Left renal pelvis (tissue), 4 donors: Measurements from ENCODE around the gene GSTM3. TPM values are rescaled to one million over a fixed set of nuclear protein-coding genes. Genes with fewer than 3 reads are reported as not detected.
"Not testable (repeated sequence)": the region's sequence is repeated elsewhere in the genome, so short reads cannot be mapped to it uniquely, and the experiment has no call there.

ENCODE experiments used
- DNase-seq, 4 donors: peaks; one replicate each; pipeline ENCODE4 v3.0.0-alpha.2; 2013; ENCODE audit warnings: low read depth in 4 of 4, low spot score in 3 of 4
- polyA plus RNA-seq, 4 donors: library from polyadenylated mRNA; unstranded; fragments of 120-200 nt; gene quantifications; one replicate each; pipeline ENCODE4 v1.2.1, GENCODE V29; 2013; ENCODE audit not compliant: insufficient read length in 4 of 4

GSTM3 gene
- polyA plus RNA-seq, 4 donors, result 105 to 269 (median 250) TPM

- DNase-seq, result no peak
These were observed 35.5 kb upstream of the GSTM3 start for GRCh38 chr1:109776206-109776835.

- no peak for DNase-seq
These were observed 34.6 kb upstream of the GSTM3 start for GRCh38 chr1:109775398-109775797.

- DNase-seq, result no peak
These were observed 33.2 kb upstream of the GSTM3 start for GRCh38 chr1:109773900-109774485.

GRCh38 chr1:109773203-109773899 is 32.5 kb upstream of the GSTM3 start:
- DNase-seq, result peak in 3 of 4 donors; percentile 64 to 74 (median 71)

- no peak for DNase-seq
These were observed 31.9 kb upstream of the GSTM3 start for GRCh38 chr1:109772658-109773202.

- no peak for DNase-seq
These were observed 31.1 kb upstream of the GSTM3 start for GRCh38 chr1:109771712-109772657.

- DNase-seq, result no peak
These were observed 29.7 kb upstream of the GSTM3 start for GRCh38 chr1:109770331-109771095.

GRCh38 chr1:109769330-109770078 is 28.7 kb upstream of the GSTM3 start:
- no peak for DNase-seq

- no peak for DNase-seq
These were observed 28.0 kb upstream of the GSTM3 start for GRCh38 chr1:109768820-109769219.

- DNase-seq, result no peak
These were observed 27.5 kb upstream of the GSTM3 start for GRCh38 chr1:109768335-109768650.

GRCh38 chr1:109767637-109768334 is 26.9 kb upstream of the GSTM3 start:
- DNase-seq, result no peak

- not testable (repeated sequence) for DNase-seq
These were observed 26.3 kb upstream of the GSTM3 start for GRCh38 chr1:109766991-109767636.

GRCh38 chr1:109765896-109766615 is 25.2 kb upstream of the GSTM3 start:
- DNase-seq, result no peak

GRCh38 chr1:109765483-109765815 is 24.6 kb upstream of the GSTM3 start:
- DNase-seq, result no peak

- no peak for DNase-seq
These were observed 24.0 kb upstream of the GSTM3 start for GRCh38 chr1:109764561-109765482.

- no peak for DNase-seq
These were observed 23.0 kb upstream of the GSTM3 start, which contains the start of gene EPS8L3 for GRCh38 chr1:109763646-109764415. Gene EPS8L3, minus strand, starts transcription at chr1:109763923. Its CDS starts 2,174 bp downstream, at chr1:109761749.
